Activated naive CD8-positive, alpha-beta T cell treated with anti-CD3 and anti-CD28 coated beads for 36 hours (primary cell): ENCODE data around the gene COQ8B. TPM values are rescaled to one million over a fixed set of nuclear protein-coding genes. Genes with fewer than 3 reads are reported as not detected.

Experiments used
- DNase-seq: peaks from one replicate; pipeline ENCODE4 v3.0.0; 2021
- H3K27ac Mint-ChIP-seq: one replicate; pipeline ENCODE4 v1.8.0; 2022; ENCODE audit warnings: mild to moderate bottlenecking, moderate library complexity, mixed read lengths
- H3K27me3 Mint-ChIP-seq: one replicate; pipeline ENCODE4 v1.8.0; 2022; ENCODE audit warnings: mild to moderate bottlenecking, mixed read lengths
- H3K36me3 Mint-ChIP-seq: one replicate; pipeline ENCODE4 v1.8.0; 2021; ENCODE audit warnings: mild to moderate bottlenecking, mixed read lengths
- H3K4me1 Mint-ChIP-seq: one replicate; pipeline ENCODE4 v1.8.0; 2021; ENCODE audit warnings: mixed read lengths
- H3K4me3 Mint-ChIP-seq: one replicate; pipeline ENCODE4 v1.8.0; 2022; ENCODE audit warnings: mild to moderate bottlenecking, moderate library complexity, mixed read lengths
- H3K9me3 Mint-ChIP-seq: one replicate; pipeline ENCODE4 v1.8.0; 2022; ENCODE audit warnings: mixed read lengths
- total RNA-seq, 2 experiments: library from RNA; stranded (reverse); gene quantifications; one replicate each; pipeline ENCODE4 v1.2.3, GENCODE V29; 2021

COQ8B gene
- total RNA-seq, 2 experiments from 2014 or later, result 18.9 to 25.3 TPM

- peaks cover 2% of the 10 kb centered on the region for H3K4me1 Mint-ChIP-seq
- H3K27me3 Mint-ChIP-seq, result no peaks in the 10 kb centered on the region
- peaks cover 3% of the 10 kb centered on the region for H3K36me3 Mint-ChIP-seq
- no peak overlapping the region for H3K27ac Mint-ChIP-seq
- no peak for DNase-seq
- H3K9me3 Mint-ChIP-seq, result no peaks in the 10 kb centered on the region
- H3K4me3 Mint-ChIP-seq, result no peak overlapping the region
These were observed 22.8 kb downstream of the COQ8B start for GRCh38 chr19:40693896-40694295.

GRCh38 chr19:40693150-40693788 lies 23.4 kb downstream of the COQ8B start:
- H3K4me3 Mint-ChIP-seq, result no peak overlapping the region
- H3K9me3 Mint-ChIP-seq, result no peaks in the 10 kb centered on the region
- peaks cover 3% of the 10 kb centered on the region for H3K36me3 Mint-ChIP-seq
- peaks cover 2% of the 10 kb centered on the region for H3K4me1 Mint-ChIP-seq
- H3K27ac Mint-ChIP-seq, result no peak overlapping the region
- DNase-seq, result no peak
- H3K27me3 Mint-ChIP-seq, result no peaks in the 10 kb centered on the region

- H3K27me3 Mint-ChIP-seq, result no peaks in the 10 kb centered on the region
- peaks cover 1% of the 10 kb centered on the region for H3K36me3 Mint-ChIP-seq
- no peaks in the 10 kb centered on the region for H3K9me3 Mint-ChIP-seq
- no peak for DNase-seq
- H3K4me1 Mint-ChIP-seq, result peaks cover 2% of the 10 kb centered on the region
- H3K4me3 Mint-ChIP-seq, result no peak overlapping the region
- H3K27ac Mint-ChIP-seq, result no peak overlapping the region
These were observed 24.5 kb downstream of the COQ8B start for GRCh38 chr19:40692212-40692551.

GRCh38 chr19:40691421-40692211 lies 25.1 kb downstream of the COQ8B start:
- H3K9me3 Mint-ChIP-seq, result no peaks in the 10 kb centered on the region
- peak overlapping the region; percentile 78 for H3K4me3 Mint-ChIP-seq
- peak; percentile 19 for DNase-seq
- H3K27ac Mint-ChIP-seq, result peak overlapping the region; percentile 91
- peaks cover 1% of the 10 kb centered on the region for H3K36me3 Mint-ChIP-seq
- H3K4me1 Mint-ChIP-seq, result peaks cover 2% of the 10 kb centered on the region
- H3K27me3 Mint-ChIP-seq, result no peaks in the 10 kb centered on the region

- peak overlapping the region; percentile 91 for H3K27ac Mint-ChIP-seq
- peaks cover 5% of the 10 kb centered on the region for H3K36me3 Mint-ChIP-seq
- H3K9me3 Mint-ChIP-seq, result no peaks in the 10 kb centered on the region
- H3K4me3 Mint-ChIP-seq, result peak overlapping the region; percentile 78
- H3K4me1 Mint-ChIP-seq, result peaks cover 2% of the 10 kb centered on the region
- DNase-seq, result peak; percentile 90
- H3K27me3 Mint-ChIP-seq, result no peaks in the 10 kb centered on the region
These were observed 25.8 kb downstream of the COQ8B start for GRCh38 chr19:40690693-40691420.

- H3K4me1 Mint-ChIP-seq, result peaks cover 2% of the 10 kb centered on the region
- H3K9me3 Mint-ChIP-seq, result no peaks in the 10 kb centered on the region
- peak within 1 kb of the TSS; percentile 91 for H3K27ac Mint-ChIP-seq
- no peak for DNase-seq
- H3K36me3 Mint-ChIP-seq, result peaks cover 12% of the 10 kb centered on the region
- no peaks in the 10 kb centered on the region for H3K27me3 Mint-ChIP-seq
- peak within 1 kb of the TSS; percentile 78 for H3K4me3 Mint-ChIP-seq
These were observed 26.5 kb downstream of the COQ8B start, which contains the start of gene NUMBL for GRCh38 chr19:40690050-40690692. Gene NUMBL, minus strand, starts transcription at chr19:40690651. Its CDS starts 168 bp downstream, at chr19:40690483.

- DNase-seq, result peak; percentile 40
- peaks cover 2% of the 10 kb centered on the region for H3K4me1 Mint-ChIP-seq
- no peak overlapping the region for H3K27ac Mint-ChIP-seq
- H3K9me3 Mint-ChIP-seq, result no peaks in the 10 kb centered on the region
- H3K27me3 Mint-ChIP-seq, result no peaks in the 10 kb centered on the region
- H3K4me3 Mint-ChIP-seq, result peak overlapping the region; percentile 62
- H3K36me3 Mint-ChIP-seq, result peaks cover 16% of the 10 kb centered on the region
These were observed 27.2 kb downstream of the COQ8B start for GRCh38 chr19:40689339-40690049.

- Mint-ChIP-seq H3K4me3 (no peak overlapping the region), H3K36me3 (peaks cover 19% of the 10 kb centered on the region), H3K4me1 (peaks cover 2% of the 10 kb centered on the region)
These were observed 27.7 kb downstream of the COQ8B start for GRCh38 chr19:40688987-40689338.

DNA sequence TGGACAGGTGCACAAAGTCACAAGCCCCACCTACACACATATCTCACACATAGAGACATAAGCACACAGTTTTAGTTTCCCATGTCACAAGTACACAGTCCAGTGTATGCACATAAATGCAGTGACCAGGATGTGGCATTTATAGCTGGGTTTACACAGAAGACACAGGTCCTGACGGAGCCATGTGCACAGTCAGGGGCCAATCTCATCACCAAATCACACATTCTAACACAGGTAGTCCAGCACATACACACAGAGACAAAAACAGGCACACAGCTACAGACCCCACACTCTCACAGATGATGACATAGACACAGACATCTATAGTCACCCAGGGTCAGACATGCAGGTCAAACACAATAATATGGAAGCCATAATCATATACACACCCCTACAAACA lies 28.4 kb downstream of the COQ8B start:
- peaks cover 2% of the 10 kb centered on the region for H3K4me1 Mint-ChIP-seq
- no peak overlapping the region for H3K27ac Mint-ChIP-seq
- H3K4me3 Mint-ChIP-seq, result no peak overlapping the region
- no peaks in the 10 kb centered on the region for H3K9me3 Mint-ChIP-seq
- DNase-seq, result no peak
- H3K27me3 Mint-ChIP-seq, result no peaks in the 10 kb centered on the region
- peaks cover 19% of the 10 kb centered on the region for H3K36me3 Mint-ChIP-seq

More at GRCh38 chr19:40688987-40689338, 27.7 kb downstream of the COQ8B start:
- DNase-seq, result no peak
- Mint-ChIP-seq H3K27me3 (no peaks in the 10 kb centered on the region), H3K9me3 (no peaks in the 10 kb centered on the region), H3K27ac (no peak overlapping the region)

- no peaks in the 10 kb centered on the region for H3K27me3 Mint-ChIP-seq
- no peaks in the 10 kb centered on the region for H3K9me3 Mint-ChIP-seq
- no peak overlapping the region for H3K27ac Mint-ChIP-seq
- no peak for DNase-seq
- H3K4me1 Mint-ChIP-seq, result peaks cover 2% of the 10 kb centered on the region
- peaks cover 19% of the 10 kb centered on the region for H3K36me3 Mint-ChIP-seq
- H3K4me3 Mint-ChIP-seq, result no peak overlapping the region
These were observed 29.1 kb downstream of the COQ8B start for GRCh38 chr19:40687525-40688016.

GRCh38 chr19:40686882-40687524 lies 29.7 kb downstream of the COQ8B start:
- H3K27me3 Mint-ChIP-seq, result no peaks in the 10 kb centered on the region
- H3K27ac Mint-ChIP-seq, result no peak overlapping the region
- no peak overlapping the region for H3K4me3 Mint-ChIP-seq
- H3K9me3 Mint-ChIP-seq, result no peaks in the 10 kb centered on the region
- peaks cover 19% of the 10 kb centered on the region for H3K36me3 Mint-ChIP-seq
- no peak for DNase-seq
- peaks cover 2% of the 10 kb centered on the region for H3K4me1 Mint-ChIP-seq

DNA sequence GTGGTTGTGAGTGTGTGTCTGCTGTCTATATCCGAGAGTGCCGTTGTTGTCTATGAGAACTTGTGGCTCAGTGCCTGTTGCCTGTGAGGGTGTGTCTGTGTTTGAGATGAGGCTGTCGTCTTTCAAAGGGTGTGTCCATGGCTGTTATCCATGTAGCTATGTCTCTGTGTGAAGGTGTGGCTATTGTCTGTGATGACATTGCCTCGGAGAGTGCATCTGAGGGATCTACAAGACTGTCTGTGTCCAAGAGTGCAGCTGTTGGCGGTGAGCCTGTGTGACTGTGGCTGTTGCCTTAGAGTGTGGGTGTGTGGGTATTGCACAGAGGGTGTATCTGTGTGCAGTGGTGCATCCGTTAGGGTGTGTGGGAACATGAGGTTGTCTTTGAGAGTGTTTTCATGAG lies 31.1 kb downstream of the COQ8B start:
- H3K27ac Mint-ChIP-seq, result no peak overlapping the region

DNA sequence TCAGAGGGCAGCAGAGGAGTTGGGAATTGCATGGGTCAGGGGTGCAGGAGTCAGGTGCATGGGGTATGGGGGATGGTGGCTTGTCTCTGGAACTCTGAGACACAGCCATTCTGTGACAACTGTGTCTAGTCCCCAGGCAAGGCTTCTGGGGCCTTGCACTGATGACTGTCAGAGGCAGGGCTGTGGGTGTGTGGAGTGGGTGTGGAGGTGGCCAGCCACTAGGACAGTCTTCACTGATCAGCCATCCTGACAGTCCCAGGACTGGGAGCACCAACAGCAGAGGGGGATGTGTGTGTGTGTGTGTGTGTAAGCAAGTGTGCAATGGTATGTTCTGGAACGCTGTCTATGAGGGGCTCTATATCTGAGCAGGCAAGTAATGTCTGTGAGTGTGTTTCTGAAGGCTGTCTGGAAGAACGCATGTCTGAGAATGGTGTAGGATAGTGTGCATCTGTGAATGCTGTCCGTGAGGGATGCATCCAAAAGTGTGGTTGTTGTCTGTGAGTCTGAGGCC lies 31.6 kb downstream of the COQ8B start:
- no peak overlapping the region for H3K4me3 Mint-ChIP-seq
- H3K4me1 Mint-ChIP-seq, result no peaks in the 10 kb centered on the region
- H3K27me3 Mint-ChIP-seq, result no peaks in the 10 kb centered on the region

More for the DNA sequence above, 31.1 kb downstream of the COQ8B start:
- DNase-seq, result no peak
- H3K4me3 Mint-ChIP-seq, result no peak overlapping the region
- H3K36me3 Mint-ChIP-seq, result peaks cover 23% of the 10 kb centered on the region
- no peaks in the 10 kb centered on the region for H3K9me3 Mint-ChIP-seq
- H3K4me1 Mint-ChIP-seq, result no peaks in the 10 kb centered on the region
- H3K27me3 Mint-ChIP-seq, result no peaks in the 10 kb centered on the region

GRCh38 chr19:40684280-40684679 lies 32.4 kb downstream of the COQ8B start:
- Mint-ChIP-seq H3K4me3 (no peak overlapping the region), H3K27me3 (no peaks in the 10 kb centered on the region), H3K27ac (no peak overlapping the region), H3K9me3 (no peaks in the 10 kb centered on the region), H3K36me3 (peaks cover 25% of the 10 kb centered on the region), H3K4me1 (no peaks in the 10 kb centered on the region)
- DNase-seq, result no peak

More for the DNA sequence above, 31.6 kb downstream of the COQ8B start:
- DNase-seq, result no peak
- Mint-ChIP-seq H3K27ac (no peak overlapping the region), H3K9me3 (no peaks in the 10 kb centered on the region), H3K36me3 (peaks cover 25% of the 10 kb centered on the region)
